ENCODE results near the gene DAW1.
"Not testable (repeated sequence)": the region's sequence is repeated elsewhere in the genome, so short reads cannot be mapped to it uniquely, and the experiment has no call there.

The DAW1 gene

DNA sequence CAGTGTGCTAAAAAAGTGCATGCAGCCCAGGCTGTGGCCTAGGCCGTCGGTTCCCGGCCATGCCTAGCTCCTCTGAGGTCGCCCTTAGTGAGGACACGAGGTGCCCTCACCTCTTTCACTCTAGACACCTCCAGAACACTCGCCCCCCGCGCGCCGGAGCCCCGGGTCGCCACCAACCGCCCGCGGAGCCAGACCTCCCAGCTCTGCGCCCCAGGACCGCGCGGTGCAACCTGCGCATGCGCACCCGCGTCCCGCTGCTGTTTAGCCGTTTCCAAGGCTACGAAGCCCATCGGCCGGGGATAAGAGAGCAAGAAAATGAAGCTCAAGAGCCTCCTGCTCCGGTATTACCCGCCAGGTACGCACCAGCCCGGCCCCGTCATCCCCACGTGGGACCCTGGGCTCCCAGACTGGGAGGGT is at the start of gene DAW1:
Gene DAW1 (plus strand): TSS at position 257 of the 417 bp plus-strand sequence. CDS start 59 bp downstream, at position 316.
- DNase-seq (ENCODE audit: low read depth): peak; percentile 38

DNA sequence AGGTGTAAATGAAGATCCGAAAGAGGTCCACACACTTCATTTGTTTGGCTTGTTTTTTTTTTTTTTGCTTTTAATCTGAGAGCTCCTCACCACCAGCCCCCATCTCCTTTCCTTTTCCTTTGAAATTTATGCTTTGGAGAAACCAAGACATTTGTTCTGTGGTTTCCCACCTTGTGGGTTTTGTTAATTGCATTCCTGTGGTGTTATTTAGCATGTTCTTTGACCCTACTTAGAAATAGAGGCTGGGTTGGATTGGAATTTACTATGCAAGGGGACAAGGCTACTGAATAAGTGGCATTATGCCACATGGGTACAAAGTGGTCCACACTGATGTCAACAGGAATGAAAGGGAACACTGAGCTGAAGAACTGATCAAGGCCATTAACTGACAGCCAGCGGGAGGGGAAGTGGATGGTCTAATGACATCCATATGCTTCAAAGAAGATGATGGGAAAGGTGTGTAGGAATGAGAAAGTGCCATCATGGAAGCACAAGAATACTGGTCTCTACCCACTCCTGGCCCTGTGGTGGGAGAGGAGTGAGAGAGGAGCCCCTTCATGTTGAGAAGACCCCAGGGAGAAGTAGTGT is 48.9 kb upstream of the DAW1 start:
- DNase-seq (ENCODE audit: low read depth): no peak

DNA sequence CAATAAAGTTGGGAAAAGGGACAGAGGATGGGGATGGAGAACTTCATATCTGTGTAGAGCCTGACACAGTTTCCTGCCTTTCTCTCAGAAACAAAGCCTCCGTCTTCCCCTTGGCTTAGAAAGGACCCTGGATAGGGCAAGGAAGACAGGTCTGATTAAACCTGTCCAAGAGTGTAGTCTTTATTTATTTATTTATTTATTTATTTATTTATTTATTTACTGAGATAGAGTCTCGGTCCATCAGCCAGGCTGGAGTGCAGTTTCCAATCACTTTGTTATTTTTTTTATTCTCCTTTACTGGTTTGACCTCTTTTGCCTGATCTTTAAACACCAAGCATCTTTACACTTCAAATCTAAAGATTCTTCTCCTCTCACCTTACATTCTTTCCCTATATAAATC is 47.5 kb upstream of the DAW1 start:
- no peak for DNase-seq (ENCODE audit: low read depth)

- no peak for DNase-seq (ENCODE audit: low read depth)
These were observed 46.7 kb upstream of the DAW1 start for GRCh38 chr2:227824711-227825110.

GRCh38 chr2:227826019-227826521 is 45.4 kb upstream of the DAW1 start:
- DNase-seq (ENCODE audit: low read depth): no peak

- no peak for DNase-seq (ENCODE audit: low read depth)
These were observed 44.9 kb upstream of the DAW1 start for GRCh38 chr2:227826563-227826962.

GRCh38 chr2:227827143-227827542 is 44.3 kb upstream of the DAW1 start:
- no peak for DNase-seq (ENCODE audit: low read depth)

DNA sequence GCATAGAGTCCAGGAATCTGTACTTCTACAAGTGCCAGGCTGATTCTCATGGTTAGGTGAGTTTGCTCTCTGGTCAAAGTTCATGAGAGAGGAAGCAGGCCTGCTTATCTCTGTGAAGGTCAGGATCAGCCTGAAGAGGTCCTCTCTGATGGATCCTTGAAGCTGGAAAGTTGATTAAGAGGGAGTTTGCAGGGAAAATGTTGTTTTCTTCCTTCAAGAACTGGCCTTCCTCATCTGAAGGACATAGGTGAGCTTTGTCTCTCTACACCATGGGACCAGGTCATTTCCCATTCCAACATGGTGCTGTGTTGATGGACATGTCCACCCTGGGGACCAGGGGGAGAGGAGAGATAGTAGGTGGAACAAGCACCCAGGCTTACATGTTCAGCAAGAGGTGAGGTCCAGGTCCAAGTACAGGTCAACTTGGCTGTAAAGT is 42.9 kb upstream of the DAW1 start:
- DNase-seq (ENCODE audit: low read depth): no peak

GRCh38 chr2:227829337-227829736 is 42.1 kb upstream of the DAW1 start:
- DNase-seq (ENCODE audit: low read depth): no peak

- no peak for DNase-seq (ENCODE audit: low read depth)
These were observed 37.0 kb upstream of the DAW1 start for GRCh38 chr2:227834423-227834822.

GRCh38 chr2:227834916-227835650 is 36.3 kb upstream of the DAW1 start:
- DNase-seq (ENCODE audit: low read depth): no peak

GRCh38 chr2:227839339-227840129 is 31.9 kb upstream of the DAW1 start:
- not testable (repeated sequence) for DNase-seq (ENCODE audit: low read depth)

GRCh38 chr2:227846831-227847230 is 24.6 kb upstream of the DAW1 start:
- no peak for DNase-seq (ENCODE audit: low read depth)

- no peak for DNase-seq (ENCODE audit: low read depth)
These were observed 23.3 kb upstream of the DAW1 start for GRCh38 chr2:227848146-227848545.

DNA sequence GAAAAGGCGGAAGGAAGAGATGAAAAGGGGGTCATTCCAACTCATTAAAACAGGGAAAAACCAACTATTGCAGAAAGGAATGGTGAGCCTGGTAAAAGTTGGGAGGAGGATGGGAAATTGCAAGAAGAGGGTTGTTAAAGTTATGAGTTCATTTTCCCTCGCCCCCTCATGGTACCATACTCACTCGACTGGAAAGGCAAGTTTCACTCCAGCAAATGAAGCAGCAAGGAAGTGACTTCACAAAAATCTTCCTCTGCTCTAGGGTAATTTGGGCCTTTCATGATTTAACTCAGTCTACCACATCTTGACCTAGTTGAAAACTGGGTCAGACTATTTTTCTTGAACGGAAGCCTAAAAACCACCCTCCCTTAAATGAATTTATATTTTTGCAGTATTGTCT is 22.8 kb upstream of the DAW1 start:
- DNase-seq (ENCODE audit: low read depth): no peak

DNA sequence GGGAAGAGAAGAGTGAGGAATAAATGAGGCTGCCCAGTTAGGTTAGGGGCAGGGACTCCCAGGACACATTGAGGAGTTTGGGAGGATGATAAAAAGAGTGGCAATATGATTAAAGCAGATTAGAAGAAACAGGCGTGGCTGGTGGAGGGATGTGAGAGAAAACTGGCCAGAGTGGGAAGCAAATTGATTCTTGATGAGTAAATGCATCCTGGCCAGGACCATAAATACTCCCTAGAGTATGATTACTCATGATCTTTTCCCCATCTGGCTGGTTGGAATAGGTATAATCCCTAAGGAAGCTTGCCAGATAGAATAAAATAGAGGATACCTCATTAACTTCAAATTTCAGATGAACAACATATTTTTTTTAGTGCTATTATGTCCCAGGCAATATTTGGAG is 21.5 kb upstream of the DAW1 start:
- DNase-seq (ENCODE audit: low read depth): no peak

DNA sequence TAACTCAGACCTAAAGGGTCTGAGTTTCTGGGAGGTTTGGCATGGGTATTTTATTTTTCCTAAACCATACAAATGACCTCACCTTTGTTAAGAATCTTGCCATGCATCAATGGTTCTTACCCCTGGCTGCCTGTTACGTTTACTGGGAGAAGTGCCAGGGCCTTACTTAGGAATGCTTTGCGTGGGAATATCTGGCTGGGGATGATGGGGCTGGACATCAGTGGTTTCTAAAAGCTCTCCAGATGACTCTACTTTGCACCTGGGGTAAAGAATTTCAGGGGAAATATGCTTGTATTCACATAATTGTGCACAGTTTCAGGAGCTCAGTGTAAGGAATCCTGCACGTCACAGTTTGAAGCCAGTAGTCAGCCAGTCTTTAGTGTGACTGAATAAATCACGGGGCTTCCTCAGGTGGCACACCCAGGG is 18.2 kb upstream of the DAW1 start:
- no peak for DNase-seq (ENCODE audit: low read depth)

DNA sequence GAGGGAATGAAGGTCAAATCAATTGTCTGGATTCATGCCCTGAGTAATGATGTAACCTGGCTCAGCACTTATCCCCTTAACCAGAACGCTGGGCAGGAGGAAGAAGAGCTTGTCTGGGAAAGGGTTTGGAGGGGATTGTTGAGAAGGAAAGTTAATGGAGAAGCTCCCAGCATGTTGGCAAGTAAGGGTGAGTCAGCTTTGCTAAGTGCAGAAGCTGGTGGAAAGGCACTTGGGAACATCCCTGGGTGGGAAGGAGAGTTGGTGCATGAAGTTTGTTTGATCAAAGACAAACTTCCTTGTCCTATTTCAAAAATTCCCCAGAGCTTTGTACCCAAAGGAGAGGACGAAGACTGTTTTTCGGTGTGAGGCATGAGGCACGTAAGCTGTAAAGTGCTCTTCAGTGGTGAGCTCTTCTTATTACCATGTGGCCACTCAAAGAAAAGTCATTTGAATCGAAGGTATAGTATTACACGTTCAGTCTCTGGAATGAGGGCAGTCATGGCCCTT is 17.6 kb upstream of the DAW1 start:
- DNase-seq (ENCODE audit: low read depth): no peak

DNA sequence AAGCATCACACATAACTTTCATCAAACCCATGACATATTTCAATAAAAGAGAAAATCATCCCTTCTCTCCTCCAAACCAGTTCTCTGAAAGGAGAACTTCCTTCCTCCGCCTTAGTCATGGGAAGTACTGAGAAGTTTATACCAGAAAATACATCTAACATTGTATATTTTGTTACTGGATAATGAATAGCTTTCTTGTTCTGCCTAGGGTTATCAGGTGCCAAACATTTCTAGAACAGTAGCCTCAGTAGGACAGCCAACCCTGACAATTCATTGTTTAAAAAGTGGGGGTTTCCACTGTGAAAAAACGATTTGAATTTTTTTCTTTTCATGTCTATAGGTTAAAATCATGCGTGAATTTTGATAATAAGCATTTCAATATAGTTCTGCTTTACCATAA is 16.0 kb upstream of the DAW1 start:
- DNase-seq (ENCODE audit: low read depth): no peak

DNA sequence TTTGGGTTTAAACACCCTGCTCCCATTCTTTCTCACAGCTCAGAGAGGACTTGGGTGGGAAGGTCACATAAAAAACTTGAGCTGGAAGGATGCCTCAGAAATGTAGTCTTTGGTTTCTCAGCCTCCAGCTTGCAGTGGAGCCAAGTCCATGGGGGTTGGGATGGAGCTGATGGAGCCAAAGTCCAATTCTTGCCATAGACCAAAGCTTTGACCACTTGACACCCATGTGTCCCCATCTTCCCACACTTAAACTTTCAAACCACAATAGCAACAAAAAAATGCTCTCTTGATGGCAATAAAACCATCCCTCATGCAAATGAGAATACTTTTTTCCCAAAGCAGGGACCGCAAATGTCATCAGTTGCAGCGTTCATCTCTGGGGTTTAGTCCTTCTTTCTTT is 14.7 kb upstream of the DAW1 start:
- DNase-seq (ENCODE audit: low read depth): no peak

- no peak for DNase-seq (ENCODE audit: low read depth)
These were observed 11.2 kb upstream of the DAW1 start for GRCh38 chr2:227860221-227860641.

- no peak for DNase-seq (ENCODE audit: low read depth)
These were observed 10.4 kb upstream of the DAW1 start for GRCh38 chr2:227861011-227861410.

Measured in activated T-helper 9 cell treated with anti-CD3 and anti-CD28 coated beads, Interleukin-2, amount 50 U/mL, for 16 hours (primary cell).